ACHN (cell line): ENCODE results near the gene PRRC2A.

Source experiments
- DNase-seq: peaks from one replicate; pipeline ENCODE4 v3.0.0-alpha.2; 2015
- in situ Hi-C: cut with HindIII; loops from 2 replicates; pipeline ENCODE4 v1.10.0; 2017; ENCODE audit warnings: low sequenced_read_pairs, low pct_ligation_motif_present, low pct_unique_long_range_greater_than_20kb

PRRC2A gene

DNA sequence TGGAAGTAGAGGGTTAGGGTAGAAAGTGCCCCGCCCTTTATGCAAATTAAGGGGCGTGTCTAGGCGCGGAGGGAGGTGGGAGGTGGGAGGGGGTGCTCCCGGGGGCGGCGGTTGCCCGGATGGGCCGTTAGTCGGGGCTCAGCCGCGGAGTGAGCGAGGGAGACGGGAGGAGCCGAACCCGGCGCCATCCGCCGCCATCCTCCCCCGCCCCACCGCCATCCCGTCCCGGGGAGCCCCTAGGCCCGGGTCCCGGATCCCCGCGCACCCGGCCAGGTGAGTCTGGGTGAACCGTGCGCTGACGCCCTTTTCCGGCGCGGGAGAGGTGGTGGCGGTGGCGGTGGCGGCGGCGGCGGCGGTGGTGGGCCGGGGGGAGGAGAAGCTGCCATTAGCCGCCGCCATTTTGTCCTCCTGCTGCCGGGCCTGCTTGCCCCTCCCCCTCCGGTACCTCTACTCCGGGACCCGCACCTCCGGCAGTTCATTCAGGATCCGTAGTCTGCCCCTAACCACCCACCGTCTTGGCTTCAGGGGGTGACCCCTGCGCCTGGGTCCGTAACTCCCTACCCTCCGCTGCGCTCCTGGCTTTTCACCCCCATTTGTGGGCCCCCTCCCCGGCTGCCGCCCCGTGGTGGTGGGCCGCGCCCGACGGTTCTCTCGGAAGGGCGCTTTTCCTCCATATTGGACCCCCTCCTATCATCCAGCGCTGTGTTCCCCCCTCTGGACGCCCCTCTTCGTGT lies at the start of gene PRRC2A:
Gene PRRC2A, plus strand, starts transcription at position 130 of the 734 bp plus-strand sequence. CDS start 2,075 bp downstream, outside the sequence.
- DNase-seq = peak; percentile 62
- in situ Hi-C loops = no loop called here

DNA sequence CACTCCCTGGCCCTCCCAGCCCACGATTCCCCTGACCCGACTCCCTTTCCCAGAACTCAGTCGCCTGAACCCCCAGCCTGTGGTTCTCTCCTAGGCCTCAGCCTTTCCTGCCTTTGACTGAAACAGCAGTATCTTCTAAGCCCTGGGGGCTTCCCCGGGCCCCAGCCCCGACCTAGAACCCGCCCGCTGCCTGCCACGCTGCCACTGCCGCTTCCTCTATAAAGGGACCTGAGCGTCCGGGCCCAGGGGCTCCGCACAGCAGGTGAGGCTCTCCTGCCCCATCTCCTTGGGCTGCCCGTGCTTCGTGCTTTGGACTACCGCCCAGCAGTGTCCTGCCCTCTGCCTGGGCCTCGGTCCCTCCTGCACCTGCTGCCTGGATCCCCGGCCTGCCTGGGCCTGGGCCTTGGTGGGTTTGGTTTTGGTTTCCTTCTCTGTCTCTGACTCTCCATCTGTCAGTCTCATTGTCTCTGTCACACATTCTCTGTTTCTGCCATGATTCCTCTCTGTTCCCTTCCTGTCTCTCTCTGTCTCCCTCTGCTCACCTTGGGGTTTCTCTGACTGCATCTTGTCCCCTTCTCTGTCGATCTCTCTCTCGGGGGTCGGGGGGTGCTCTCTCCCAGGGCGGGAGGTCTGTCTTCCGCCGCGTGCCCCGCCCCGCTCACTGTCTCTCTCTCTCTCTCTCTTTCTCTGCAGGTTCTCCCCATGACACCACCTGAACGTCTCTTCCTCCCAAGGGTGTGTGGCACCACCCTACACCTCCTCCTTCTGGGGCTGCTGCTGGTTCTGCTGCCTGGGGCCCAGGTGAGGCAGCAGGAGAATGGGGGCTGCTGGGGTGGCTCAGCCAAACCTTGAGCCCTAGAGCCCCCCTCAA lies 48.2 kb upstream of the PRRC2A start, which contains the start of gene LTA:
Gene LTA, plus strand, starts transcription at position 249 of the 871 bp plus-strand sequence. Its CDS starts 454 bp downstream, at position 703.
- in situ Hi-C loops = no loop called here
- no peak for DNase-seq

DNA sequence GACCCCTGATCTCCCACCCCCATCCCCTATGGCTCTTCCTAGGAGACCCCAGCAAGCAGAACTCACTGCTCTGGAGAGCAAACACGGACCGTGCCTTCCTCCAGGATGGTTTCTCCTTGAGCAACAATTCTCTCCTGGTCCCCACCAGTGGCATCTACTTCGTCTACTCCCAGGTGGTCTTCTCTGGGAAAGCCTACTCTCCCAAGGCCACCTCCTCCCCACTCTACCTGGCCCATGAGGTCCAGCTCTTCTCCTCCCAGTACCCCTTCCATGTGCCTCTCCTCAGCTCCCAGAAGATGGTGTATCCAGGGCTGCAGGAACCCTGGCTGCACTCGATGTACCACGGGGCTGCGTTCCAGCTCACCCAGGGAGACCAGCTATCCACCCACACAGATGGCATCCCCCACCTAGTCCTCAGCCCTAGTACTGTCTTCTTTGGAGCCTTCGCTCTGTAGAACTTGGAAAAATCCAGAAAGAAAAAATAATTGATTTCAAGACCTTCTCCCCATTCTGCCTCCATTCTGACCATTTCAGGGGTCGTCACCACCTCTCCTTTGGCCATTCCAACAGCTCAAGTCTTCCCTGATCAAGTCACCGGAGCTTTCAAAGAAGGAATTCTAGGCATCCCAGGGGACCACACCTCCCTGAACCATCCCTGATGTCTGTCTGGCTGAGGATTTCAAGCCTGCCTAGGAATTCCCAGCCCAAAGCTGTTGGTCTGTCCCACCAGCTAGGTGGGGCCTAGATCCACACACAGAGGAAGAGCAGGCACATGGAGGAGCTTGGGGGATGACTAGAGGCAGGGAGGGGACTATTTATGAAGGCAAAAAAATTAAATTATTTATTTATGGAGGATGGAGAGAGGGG lies 47.0 kb upstream of the PRRC2A start:
- no peak for DNase-seq
- in situ Hi-C loops = no loop called here

DNA sequence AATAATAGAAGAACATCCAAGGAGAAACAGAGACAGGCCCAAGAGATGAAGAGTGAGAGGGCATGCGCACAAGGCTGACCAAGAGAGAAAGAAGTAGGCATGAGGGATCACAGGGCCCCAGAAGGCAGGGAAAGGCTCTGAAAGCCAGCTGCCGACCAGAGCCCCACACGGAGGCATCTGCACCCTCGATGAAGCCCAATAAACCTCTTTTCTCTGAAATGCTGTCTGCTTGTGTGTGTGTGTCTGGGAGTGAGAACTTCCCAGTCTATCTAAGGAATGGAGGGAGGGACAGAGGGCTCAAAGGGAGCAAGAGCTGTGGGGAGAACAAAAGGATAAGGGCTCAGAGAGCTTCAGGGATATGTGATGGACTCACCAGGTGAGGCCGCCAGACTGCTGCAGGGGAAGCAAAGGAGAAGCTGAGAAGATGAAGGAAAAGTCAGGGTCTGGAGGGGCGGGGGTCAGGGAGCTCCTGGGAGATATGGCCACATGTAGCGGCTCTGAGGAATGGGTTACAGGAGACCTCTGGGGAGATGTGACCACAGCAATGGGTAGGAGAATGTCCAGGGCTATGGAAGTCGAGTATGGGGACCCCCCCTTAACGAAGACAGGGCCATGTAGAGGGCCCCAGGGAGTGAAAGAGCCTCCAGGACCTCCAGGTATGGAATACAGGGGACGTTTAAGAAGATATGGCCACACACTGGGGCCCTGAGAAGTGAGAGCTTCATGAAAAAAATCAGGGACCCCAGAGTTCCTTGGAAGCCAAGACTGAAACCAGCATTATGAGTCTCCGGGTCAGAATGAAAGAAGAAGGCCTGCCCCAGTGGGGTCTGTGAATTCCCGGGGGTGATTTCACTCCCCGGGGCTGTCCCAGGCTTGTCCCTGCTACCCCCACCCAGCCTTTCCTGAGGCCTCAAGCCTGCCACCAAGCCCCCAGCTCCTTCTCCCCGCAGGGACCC lies 46.1 kb upstream of the PRRC2A start:
- in situ Hi-C loops = no loop called here
- no peak for DNase-seq

DNA sequence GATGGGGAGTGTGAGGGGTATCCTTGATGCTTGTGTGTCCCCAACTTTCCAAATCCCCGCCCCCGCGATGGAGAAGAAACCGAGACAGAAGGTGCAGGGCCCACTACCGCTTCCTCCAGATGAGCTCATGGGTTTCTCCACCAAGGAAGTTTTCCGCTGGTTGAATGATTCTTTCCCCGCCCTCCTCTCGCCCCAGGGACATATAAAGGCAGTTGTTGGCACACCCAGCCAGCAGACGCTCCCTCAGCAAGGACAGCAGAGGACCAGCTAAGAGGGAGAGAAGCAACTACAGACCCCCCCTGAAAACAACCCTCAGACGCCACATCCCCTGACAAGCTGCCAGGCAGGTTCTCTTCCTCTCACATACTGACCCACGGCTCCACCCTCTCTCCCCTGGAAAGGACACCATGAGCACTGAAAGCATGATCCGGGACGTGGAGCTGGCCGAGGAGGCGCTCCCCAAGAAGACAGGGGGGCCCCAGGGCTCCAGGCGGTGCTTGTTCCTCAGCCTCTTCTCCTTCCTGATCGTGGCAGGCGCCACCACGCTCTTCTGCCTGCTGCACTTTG lies 45.1 kb upstream of the PRRC2A start, which contains the start of gene TNF:
Gene TNF, plus strand, starts transcription at position 231 of the 567 bp plus-strand sequence. Its CDS starts 177 bp downstream, at position 408.
- in situ Hi-C loops = no loop called here
- DNase-seq = no peak

DNA sequence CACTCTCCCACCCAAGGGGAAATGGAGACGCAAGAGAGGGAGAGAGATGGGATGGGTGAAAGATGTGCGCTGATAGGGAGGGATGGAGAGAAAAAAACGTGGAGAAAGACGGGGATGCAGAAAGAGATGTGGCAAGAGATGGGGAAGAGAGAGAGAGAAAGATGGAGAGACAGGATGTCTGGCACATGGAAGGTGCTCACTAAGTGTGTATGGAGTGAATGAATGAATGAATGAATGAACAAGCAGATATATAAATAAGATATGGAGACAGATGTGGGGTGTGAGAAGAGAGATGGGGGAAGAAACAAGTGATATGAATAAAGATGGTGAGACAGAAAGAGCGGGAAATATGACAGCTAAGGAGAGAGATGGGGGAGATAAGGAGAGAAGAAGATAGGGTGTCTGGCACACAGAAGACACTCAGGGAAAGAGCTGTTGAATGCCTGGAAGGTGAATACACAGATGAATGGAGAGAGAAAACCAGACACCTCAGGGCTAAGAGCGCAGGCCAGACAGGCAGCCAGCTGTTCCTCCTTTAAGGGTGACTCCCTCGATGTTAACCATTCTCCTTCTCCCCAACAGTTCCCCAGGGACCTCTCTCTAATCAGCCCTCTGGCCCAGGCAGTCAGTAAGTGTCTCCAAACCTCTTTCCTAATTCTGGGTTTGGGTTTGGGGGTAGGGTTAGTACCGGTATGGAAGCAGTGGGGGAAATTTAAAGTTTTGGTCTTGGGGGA lies 44.4 kb upstream of the PRRC2A start:
- no peak for DNase-seq
- in situ Hi-C loops = no loop called here

DNA sequence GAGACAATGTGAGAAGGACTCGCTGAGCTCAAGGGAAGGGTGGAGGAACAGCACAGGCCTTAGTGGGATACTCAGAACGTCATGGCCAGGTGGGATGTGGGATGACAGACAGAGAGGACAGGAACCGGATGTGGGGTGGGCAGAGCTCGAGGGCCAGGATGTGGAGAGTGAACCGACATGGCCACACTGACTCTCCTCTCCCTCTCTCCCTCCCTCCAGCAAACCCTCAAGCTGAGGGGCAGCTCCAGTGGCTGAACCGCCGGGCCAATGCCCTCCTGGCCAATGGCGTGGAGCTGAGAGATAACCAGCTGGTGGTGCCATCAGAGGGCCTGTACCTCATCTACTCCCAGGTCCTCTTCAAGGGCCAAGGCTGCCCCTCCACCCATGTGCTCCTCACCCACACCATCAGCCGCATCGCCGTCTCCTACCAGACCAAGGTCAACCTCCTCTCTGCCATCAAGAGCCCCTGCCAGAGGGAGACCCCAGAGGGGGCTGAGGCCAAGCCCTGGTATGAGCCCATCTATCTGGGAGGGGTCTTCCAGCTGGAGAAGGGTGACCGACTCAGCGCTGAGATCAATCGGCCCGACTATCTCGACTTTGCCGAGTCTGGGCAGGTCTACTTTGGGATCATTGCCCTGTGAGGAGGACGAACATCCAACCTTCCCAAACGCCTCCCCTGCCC lies 43.5 kb upstream of the PRRC2A start:
- DNase-seq = no peak
- in situ Hi-C loops = no loop called here

DNA sequence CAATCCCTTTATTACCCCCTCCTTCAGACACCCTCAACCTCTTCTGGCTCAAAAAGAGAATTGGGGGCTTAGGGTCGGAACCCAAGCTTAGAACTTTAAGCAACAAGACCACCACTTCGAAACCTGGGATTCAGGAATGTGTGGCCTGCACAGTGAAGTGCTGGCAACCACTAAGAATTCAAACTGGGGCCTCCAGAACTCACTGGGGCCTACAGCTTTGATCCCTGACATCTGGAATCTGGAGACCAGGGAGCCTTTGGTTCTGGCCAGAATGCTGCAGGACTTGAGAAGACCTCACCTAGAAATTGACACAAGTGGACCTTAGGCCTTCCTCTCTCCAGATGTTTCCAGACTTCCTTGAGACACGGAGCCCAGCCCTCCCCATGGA lies 42.9 kb upstream of the PRRC2A start:
- in situ Hi-C loops = no loop called here
- no peak for DNase-seq

DNA sequence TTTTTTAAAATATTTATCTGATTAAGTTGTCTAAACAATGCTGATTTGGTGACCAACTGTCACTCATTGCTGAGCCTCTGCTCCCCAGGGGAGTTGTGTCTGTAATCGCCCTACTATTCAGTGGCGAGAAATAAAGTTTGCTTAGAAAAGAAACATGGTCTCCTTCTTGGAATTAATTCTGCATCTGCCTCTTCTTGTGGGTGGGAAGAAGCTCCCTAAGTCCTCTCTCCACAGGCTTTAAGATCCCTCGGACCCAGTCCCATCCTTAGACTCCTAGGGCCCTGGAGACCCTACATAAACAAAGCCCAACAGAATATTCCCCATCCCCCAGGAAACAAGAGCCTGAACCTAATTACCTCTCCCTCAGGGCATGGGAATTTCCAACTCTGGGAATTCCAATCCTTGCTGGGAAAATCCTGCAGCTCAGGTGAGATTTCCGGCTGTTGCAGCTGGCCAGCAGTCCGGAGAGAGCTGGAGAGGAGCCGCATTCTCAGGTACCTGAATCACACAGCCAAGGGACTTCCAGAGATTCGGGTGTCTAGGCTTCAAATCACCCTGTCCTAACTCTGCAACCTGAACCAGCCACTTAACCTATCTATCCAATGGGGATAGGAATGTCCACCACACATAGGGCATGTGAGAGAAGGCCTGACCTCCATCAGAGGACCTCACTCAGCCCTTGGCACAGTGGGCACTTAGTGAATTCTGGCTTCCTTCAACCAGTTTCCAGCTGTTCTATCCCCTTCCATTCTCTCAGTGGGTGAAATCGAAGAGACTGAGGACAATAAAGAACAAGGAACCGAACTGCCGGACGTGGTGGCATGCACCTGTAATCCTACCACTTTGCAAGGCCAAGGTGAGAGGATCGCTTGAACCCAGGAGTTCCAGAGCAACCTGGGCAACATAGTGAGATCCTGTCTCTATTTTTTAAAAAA lies 42.1 kb upstream of the PRRC2A start:
- in situ Hi-C loops = no loop called here
- DNase-seq = no peak

DNA sequence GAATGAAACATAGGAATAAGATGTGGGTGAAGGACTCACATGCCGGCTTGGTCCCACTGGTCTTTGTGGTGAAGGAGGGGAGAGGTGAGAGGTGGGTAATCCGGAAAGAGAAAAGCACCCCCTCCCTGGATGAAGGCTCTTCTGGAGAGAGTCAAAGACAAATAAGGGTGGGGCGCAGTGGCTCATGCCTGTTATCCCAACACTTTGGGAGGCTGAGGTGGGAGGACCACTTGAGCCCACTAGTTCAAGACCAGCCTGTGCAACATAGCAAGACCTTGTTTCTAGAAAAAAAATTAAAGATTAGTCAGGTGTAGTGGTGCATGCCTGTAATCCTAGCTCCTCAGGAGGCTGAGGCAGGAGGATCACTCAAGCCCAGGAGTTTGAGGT lies 41.4 kb upstream of the PRRC2A start:
- no peak for DNase-seq
- in situ Hi-C loops = no loop called here

DNA sequence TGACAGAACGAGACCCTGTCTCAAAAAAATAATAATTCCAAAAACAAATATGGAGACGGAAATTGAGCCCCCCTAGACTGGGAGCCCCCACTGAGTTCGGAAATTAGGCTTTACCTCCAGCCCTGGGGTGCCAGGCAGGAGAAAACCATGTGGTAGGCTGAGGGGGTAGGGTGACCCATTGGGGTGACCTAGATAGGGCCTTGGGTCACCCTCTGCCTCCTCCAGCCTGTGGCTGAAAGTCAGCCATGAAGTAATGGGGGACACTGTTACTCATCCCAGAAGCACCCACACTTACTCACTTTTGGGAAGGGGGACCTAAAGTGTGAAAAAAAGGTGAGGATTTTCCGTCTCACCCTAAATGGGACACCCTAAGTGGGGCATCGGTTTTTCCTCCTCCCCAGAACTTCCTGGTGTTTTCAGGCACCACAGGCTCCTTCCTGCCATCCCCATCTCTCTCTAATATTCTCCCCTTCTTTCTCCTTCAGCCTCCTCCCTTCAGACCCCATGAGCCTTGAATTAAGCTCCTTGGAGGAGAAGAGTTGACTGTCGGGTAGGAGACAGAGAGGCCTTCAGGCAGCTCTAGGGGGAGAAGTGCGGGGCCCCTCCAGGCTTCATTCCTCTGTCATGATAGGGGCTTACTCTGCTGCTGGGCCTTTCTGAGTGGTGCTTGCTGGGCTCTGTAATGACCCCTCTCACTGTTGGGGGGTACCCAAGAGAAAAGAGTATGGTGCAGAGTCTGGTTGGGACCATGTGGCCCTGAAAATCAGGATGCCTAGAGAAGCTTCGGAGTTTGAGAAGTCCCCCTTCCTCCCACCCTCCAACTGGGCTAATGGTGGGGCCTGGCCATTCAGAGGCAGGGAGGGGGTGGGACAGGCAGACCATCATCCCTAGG lies 40.7 kb upstream of the PRRC2A start:
- in situ Hi-C loops = no loop called here

DNA sequence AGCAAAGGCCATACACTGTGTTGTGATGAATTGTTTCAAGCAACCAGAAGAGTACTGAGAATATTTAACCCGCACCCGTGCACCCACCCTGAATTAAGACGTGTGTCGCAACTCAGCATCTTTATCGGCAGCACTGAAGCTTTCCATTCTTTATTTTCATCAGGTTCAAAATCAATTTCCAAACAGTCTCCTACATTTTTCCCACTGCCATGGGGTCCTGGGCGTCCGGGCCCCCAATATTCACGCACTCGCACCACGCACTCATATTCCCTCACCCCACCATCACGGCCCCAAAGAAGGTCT lies 40.1 kb upstream of the PRRC2A start:
- no peak for DNase-seq

More for the DNA sequence above, 40.7 kb upstream of the PRRC2A start:
- DNase-seq = no peak

DNA sequence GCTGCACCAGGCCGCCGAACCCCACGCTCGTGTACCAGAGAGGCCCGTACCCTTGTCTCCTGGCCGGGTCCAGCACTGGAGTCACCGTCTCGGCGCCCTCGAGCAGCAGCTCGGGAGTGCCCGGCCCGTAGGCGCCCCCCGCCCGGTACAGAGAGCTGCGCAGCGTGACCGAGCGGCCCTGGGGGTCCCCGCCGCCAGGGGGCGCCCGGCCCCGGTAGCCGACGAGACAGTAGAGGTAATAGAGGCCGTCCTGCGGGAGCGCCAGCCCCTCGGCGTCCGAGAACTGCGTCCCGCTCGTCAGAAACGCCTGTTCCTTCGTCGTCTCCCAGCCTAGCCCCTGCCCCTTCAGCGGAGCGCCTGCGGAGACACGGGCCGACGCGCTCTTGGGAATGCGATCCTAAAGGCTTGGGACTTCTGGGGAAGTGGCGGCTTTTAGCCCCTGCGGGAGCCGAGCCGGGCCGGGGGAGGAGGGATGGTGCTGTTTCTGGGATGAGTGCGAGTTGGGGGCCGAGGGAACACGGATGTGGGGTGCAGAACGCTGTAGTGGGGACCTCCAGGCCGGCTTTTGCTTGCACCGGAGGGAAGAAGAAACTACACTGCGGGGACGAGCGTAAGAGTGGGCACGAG lies 39.6 kb upstream of the PRRC2A start:
- in situ Hi-C loops = no loop called here
- peak; percentile 75 for DNase-seq

More for the DNA sequence above, 40.1 kb upstream of the PRRC2A start:
- in situ Hi-C loops = no loop called here
